SW 1271 (cell line): ENCODE measurements around the gene HINFP.
"Not testable (repeated sequence)": the region's sequence is repeated elsewhere in the genome, so short reads cannot be mapped to it uniquely, and the experiment has no call there.

Source experiments
- DNase-seq, 2 experiments: peaks; one replicate each; lab custom pipeline; 2025; lab: John Stamatoyannopoulos, UW

The HINFP gene

GRCh38 chr11:119155733-119156492 is 34.5 kb downstream of the HINFP start:
- DNase-seq = peak in 1 of 2 experiments; percentile 47

DNA sequence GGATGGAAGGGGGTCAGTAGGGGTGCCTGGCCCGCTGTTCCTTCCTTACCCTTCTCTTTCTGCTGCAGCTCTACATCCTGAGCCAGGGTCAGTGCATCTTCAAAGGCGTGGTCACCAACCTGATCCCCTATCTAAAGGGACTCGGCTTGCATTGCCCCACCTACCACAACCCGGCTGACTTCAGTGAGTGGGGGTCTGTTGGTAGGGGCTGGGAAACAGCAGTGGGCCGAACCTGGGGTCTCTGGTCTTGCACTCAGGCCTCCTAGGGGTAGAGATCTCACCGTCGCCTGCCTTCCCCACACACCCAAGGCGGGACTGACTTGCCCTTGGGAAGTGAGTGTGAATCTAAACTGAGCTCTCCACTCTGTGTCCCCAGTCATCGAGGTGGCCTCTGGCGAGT is 35.1 kb downstream of the HINFP start:
- no peak for DNase-seq

DNA sequence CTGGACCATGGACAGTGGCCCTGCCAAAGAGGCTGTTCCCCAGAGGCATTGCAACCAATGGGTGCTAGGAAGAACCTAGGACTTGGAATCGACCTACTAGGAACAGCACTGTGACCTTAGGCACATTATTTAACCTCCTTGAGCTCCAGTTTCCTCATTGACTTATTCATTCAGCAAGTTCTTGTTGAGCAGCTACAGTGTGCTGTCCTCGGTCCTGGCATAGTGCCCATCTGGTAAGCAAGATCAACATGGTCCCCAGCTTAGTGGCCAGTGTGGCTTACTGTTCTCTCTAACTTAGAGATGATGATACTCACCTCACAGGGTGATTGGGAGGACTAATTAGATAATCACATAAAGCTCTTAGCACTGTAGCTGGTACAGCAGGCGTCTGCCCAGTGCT is 35.7 kb downstream of the HINFP start:
- DNase-seq = no peak

GRCh38 chr11:119158467-119158866 is 37.1 kb downstream of the HINFP start:
- DNase-seq = no peak

GRCh38 chr11:119160151-119160550 is 38.8 kb downstream of the HINFP start:
- DNase-seq = no peak

- no peak for DNase-seq
Measured at GRCh38 chr11:119161871-119162270, 40.5 kb downstream of the HINFP start.

DNA sequence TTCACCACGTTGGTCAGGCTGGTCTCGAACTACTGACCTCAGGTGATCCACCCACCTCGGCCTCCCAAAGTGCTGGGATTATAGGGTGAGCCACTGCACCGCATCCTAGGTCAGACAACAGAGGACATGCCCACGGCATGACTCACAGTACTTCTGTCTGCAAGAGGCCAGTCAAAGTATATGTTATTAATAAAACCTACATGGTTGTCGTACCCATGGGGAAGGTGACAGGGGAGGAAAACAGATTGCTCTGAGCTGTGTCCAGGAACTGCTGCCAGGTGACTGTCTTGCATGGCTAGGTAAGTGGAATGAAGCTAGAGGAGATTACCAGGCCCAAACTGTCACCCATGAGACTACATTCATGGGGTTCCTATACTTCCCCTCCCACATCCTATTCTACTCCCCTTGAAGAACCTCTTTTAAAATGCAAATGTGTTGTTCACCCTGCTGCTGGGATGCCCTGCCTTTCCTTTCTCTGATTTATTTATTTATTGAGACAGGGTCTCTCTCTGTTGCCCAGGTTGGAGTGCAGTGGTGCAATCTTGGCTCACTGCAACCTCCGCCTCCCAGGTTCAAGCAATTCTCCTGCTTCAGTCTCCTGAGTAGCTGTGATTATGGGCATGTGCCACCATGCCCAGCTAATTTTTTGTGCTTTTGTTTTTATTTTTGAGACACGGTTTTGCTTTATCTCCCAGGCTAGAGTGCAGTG is 45.1 kb downstream of the HINFP start:
- peak in 1 of 2 experiments; percentile 43 for DNase-seq

- not testable (repeated sequence) for DNase-seq
Measured at GRCh38 chr11:119167077-119167458, 45.7 kb downstream of the HINFP start.

DNA sequence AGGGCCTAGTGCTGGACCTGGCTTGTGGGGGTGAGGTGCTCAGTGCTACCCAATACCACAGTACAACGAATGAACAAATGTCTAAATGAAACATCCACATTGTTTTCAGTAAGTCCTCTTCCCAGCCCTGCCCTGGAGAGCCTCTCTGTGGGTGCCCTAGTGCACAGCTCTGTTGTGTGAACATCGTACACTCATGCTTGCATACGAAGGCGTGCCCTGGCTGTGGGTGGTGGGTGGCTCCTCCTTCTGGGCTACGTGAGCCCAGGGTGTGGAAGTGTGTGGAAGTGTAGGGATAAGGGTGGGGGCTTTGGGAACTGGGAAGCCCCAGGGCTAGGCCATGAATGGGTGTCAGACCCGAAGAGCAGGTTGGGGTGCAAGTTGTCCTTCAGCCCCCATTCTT is 46.6 kb downstream of the HINFP start:
- no peak for DNase-seq

GRCh38 chr11:119168471-119169281 is 47.3 kb downstream of the HINFP start, which contains the start of gene NLRX1:
NLRX1 (plus strand) TSS chr11:119168725; CDS start chr11:119171404, 2,679 bp downstream.
- peak; percentile 58 to 77 for DNase-seq

- DNase-seq = peak in 1 of 2 experiments; percentile 38
Measured at GRCh38 chr11:119169282-119169719, 47.9 kb downstream of the HINFP start.

DNA sequence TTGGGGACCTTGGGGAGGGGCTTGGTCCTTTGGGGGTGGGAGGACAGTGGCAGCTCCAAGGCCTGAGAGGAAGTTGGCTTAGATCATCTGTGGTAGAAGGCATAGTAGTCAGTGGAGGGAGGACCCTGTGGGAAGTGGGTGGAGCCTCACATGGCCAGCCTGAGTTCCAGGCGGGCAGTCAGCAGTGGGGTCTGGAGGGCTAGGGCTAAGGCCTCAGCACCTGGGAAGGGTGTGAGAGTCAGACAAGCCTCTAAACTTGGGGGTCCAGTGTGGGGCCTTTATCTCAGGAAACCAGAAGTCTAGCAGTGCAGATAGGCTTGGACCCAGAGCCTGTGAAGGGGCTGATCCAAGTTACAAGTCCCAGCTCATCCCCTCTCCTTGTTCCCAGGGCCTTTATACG is 51.1 kb downstream of the HINFP start:
- no peak for DNase-seq

DNA sequence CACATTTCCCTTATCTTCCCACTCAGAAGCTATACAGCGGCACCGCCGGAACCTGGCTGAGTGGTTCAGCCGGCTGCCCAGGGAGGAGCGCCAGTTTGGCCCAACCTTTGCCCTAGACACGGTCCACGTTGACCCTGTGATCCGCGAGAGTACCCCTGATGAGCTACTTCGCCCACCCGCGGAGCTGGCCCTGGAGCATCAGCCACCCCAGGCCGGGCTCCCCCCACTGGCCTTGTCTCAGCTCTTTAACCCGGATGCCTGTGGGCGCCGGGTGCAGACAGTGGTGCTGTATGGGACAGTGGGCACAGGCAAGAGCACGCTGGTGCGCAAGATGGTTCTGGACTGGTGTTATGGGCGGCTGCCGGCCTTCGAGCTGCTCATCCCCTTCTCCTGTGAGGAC is 52.1 kb downstream of the HINFP start:
- no peak for DNase-seq

- DNase-seq = no peak
Measured at GRCh38 chr11:119175493-119176077, 54.2 kb downstream of the HINFP start.

DNA sequence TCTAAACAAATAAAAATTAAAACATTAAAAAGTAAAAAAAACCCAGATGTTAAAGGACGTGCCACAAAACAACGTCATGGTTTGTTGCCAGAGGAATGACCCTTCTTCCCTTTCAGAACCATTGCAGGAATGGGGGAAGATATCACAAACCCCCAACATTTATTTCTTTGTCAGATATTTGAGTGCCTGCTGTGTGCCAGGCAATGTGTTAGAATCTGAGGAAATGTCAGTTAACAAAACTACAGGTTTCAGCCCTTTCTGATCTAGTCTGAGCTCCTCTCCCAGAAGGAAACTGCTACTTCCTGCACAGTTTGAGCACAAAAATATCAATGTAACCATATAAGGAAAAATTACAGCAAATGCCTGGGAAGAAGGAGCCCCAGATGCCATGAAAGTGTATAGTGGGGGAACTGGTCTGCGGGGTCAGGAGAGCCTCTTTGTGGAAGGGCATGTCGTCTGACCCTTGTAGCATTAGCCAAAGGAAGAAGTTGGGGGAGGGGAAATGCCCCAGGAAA is 56.8 kb downstream of the HINFP start:
- DNase-seq = no peak

DNA sequence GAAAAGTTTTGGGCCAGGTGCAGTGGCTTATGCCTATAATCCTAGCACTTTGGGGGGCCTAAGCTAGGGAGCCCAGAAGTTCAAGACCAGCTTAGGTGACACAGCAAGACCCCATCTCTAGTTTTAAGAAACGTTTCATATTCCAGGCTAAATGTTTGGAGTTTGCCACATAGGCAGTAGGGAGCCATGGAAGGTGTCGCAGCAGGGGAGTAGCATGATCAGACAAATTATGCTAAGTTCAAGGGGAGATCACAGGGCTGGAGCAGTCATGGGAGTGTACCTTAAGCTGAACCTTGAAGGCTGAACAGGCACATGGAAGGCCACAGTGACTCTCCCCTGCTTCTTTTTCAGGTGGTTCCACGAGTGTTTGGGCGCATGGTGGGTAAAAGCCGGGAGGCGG is 58.0 kb downstream of the HINFP start:
- no peak for DNase-seq

- no peak for DNase-seq
Measured at GRCh38 chr11:119179983-119180382, 58.6 kb downstream of the HINFP start.

DNA sequence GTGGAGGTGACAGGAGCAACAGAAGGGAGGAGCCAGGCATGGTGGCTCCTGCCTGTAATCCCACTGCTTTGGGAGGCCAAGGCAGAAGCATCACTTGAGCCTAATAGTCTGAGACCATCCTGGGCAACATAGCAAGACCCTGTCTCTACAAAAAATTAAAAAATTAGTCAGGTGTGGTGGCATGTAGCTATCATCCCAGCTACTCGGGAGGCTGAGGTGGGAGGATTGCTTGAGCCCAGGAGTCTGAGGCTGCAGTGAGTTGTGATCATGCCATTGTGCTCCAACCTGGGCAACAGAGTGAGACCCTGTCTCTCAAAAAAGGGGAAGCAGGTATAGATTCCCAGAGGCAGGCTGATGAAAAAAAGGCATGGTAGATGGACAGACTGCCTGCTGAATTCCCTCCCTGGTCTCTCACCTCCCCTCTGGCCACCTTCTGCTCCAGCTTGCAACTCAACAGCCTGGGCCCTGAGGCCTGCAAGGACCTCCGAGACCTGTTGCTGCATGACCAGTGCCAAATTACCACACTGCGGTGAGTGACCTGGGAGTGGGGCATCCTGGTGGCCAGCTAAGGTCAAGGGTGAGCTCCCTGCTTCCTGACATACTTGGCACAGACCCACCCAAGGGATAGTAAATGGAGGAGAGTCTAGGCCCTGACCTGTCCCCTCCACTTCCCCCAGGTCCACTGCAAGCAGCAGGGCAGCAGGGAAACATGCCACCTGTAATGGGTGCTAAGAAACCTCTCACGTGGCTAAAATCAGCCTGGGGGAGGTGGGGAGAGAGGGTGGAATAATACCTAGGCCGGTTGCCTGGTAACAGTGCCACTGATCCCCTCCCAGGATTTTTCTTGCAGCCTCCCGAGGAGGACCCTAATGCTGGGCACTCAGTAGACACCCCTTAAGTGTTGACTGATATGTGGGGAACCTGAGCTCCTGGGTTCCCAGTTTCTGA is 59.6 kb downstream of the HINFP start:
- DNase-seq = no peak

GRCh38 chr11:119181677-119182412 is 60.5 kb downstream of the HINFP start:
- no peak for DNase-seq

GRCh38 chr11:119184399-119184798 is 63.0 kb downstream of the HINFP start:
- not testable (repeated sequence) for DNase-seq
